ENCODE measurements around the gene STH. TPM values are rescaled to one million over a fixed set of nuclear protein-coding genes. Genes with fewer than 3 reads are reported as not detected.

Gene STH
- polyA plus RNA-seq, 1 donor (not counting 4 experiments of a cell fraction or from before 2014, with no cell fraction given) = not detected

- H3K9ac ChIP-seq (ENCODE audit: control insufficient read depth, extremely low read depth, insufficient read depth, low read length) = no peak overlapping the region
- no peak overlapping the region for H3K27ac ChIP-seq (ENCODE audit: control insufficient read depth, insufficient read depth, low read length)
- no peak for TF ChIP-seq EZH2 (IDR thresholded peaks at IDR 0.05; ENCODE audit: low read length)
- TF ChIP-seq, protein P1, sequence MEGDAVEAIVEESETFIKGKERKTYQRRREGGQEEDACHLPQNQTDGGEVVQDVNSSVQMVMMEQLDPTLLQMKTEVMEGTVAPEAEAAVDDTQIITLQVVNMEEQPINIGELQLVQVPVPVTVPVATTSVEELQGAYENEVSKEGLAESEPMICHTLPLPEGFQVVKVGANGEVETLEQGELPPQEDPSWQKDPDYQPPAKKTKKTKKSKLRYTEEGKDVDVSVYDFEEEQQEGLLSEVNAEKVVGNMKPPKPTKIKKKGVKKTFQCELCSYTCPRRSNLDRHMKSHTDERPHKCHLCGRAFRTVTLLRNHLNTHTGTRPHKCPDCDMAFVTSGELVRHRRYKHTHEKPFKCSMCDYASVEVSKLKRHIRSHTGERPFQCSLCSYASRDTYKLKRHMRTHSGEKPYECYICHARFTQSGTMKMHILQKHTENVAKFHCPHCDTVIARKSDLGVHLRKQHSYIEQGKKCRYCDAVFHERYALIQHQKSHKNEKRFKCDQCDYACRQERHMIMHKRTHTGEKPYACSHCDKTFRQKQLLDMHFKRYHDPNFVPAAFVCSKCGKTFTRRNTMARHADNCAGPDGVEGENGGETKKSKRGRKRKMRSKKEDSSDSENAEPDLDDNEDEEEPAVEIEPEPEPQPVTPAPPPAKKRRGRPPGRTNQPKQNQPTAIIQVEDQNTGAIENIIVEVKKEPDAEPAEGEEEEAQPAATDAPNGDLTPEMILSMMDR (optimal IDR thresholded peaks at IDR 0.05 in 1 of 3, IDR thresholded peaks at IDR 0.05 in 1 of 3, conservative IDR thresholded peaks at IDR 0.05 in 1 of 3; ENCODE audit: extremely low read depth in 1 of 3, insufficient read depth in 2 of 3, low read length in 3 of 3) = no peak
- no peaks in the 10 kb centered on the region for H3K36me3 ChIP-seq (ENCODE audit: control insufficient read depth in 2 of 2, extremely low read depth in 1 of 2, insufficient read depth in 2 of 2, low read length in 2 of 2)
- no peaks in the 10 kb centered on the region for H3K9me1 ChIP-seq (ENCODE audit: control insufficient read depth, extremely low read depth, insufficient read depth, low read length)
- no peaks in the 10 kb centered on the region for H4K20me1 ChIP-seq (ENCODE audit: control insufficient read depth, extremely low read depth, insufficient read depth, low read length)
- no peaks in the 10 kb centered on the region for H3K9me3 ChIP-seq (ENCODE audit: control insufficient read depth, low read depth, low read length)
- no peak overlapping the region for H2AFZ ChIP-seq (ENCODE audit: control insufficient read depth, low read length)
- H3K27me3 ChIP-seq (ENCODE audit: control insufficient read depth, extremely low read depth, insufficient read depth, low read length) = peaks cover 47% of the 10 kb centered on the region
- FAIRE-seq (no peak), DNase-seq (ENCODE audit: low read depth, low spot score) (no peak)
- H3K79me2 ChIP-seq (ENCODE audit: control insufficient read depth, insufficient read depth, low read length) = no peaks in the 10 kb centered on the region
- no peak overlapping the region for H3K4me3 ChIP-seq (ENCODE audit: control insufficient read depth in 2 of 3, extremely low read depth in 1 of 3, insufficient read depth in 2 of 3, low read depth in 1 of 3, low read length in 3 of 3)
- no peaks in the 10 kb centered on the region for H3K4me1 ChIP-seq (ENCODE audit: control insufficient read depth, extremely low read depth, insufficient read depth, low read length)
- no peak overlapping the region for H3K4me2 ChIP-seq (ENCODE audit: control insufficient read depth, extremely low read depth, insufficient read depth, low read depth, low read length)
- dilution Hi-C loops (cut with MboI; ENCODE audit: extremely low pct_ligation_motif_present, low sequenced_read_pairs) = no loop called here
These were observed 22.7 kb upstream of the STH start for GRCh38 chr17:45976391-45976754.

GRCh38 chr17:45976755-45977505 is 22.1 kb upstream of the STH start:
- Histone ChIP-seq H3K27ac (ENCODE audit: control insufficient read depth, insufficient read depth, low read length) (no peak overlapping the region), H4K20me1 (ENCODE audit: control insufficient read depth, extremely low read depth, insufficient read depth, low read length) (no peaks in the 10 kb centered on the region), H3K4me2 (ENCODE audit: control insufficient read depth, extremely low read depth, insufficient read depth, low read depth, low read length) (no peak overlapping the region), H3K79me2 (ENCODE audit: control insufficient read depth, insufficient read depth, low read length) (no peaks in the 10 kb centered on the region), H3K27me3 (ENCODE audit: control insufficient read depth, extremely low read depth, insufficient read depth, low read length) (peaks cover 42% of the 10 kb centered on the region), H3K9me1 (ENCODE audit: control insufficient read depth, extremely low read depth, insufficient read depth, low read length) (no peaks in the 10 kb centered on the region), H3K9ac (ENCODE audit: control insufficient read depth, extremely low read depth, insufficient read depth, low read length) (no peak overlapping the region), H3K36me3 (ENCODE audit: control insufficient read depth in 2 of 2, extremely low read depth in 1 of 2, insufficient read depth in 2 of 2, low read length in 2 of 2) (no peaks in the 10 kb centered on the region), H2AFZ (ENCODE audit: control insufficient read depth, low read length) (no peak overlapping the region), H3K4me1 (ENCODE audit: control insufficient read depth, extremely low read depth, insufficient read depth, low read length) (no peaks in the 10 kb centered on the region), H3K9me3 (ENCODE audit: control insufficient read depth, low read depth, low read length) (no peaks in the 10 kb centered on the region), H3K4me3 (ENCODE audit: control insufficient read depth in 2 of 3, extremely low read depth in 1 of 3, insufficient read depth in 2 of 3, low read depth in 1 of 3, low read length in 3 of 3) (no peak overlapping the region)
- TF ChIP-seq, protein P1 (optimal IDR thresholded peaks at IDR 0.05 in 1 of 3, IDR thresholded peaks at IDR 0.05 in 1 of 3, conservative IDR thresholded peaks at IDR 0.05 in 1 of 3; ENCODE audit: extremely low read depth in 1 of 3, insufficient read depth in 2 of 3, low read length in 3 of 3) = no peak
- no peak for TF ChIP-seq EZH2 (IDR thresholded peaks at IDR 0.05; ENCODE audit: low read length)
- DNase-seq (ENCODE audit: low read depth, low spot score) (no peak), FAIRE-seq (no peak)
- dilution Hi-C loops (cut with MboI; ENCODE audit: extremely low pct_ligation_motif_present, low sequenced_read_pairs) = no loop called here
